ENCODE results near the gene CALML6.
A peak's percentile ranks its signal among the peaks of the same experiment; 100 is the strongest.

The CALML6 gene

GRCh38 chr1:1900883-1901640 is 14.0 kb upstream of the CALML6 start:
- no peaks in the 10 kb centered on the region for H3K36me3 ChIP-seq (ENCODE audit: insufficient read depth, low read length)
- H3K4me1 ChIP-seq (ENCODE audit: control insufficient read depth, insufficient read depth, low read length, unreplicated experiment), result no peaks in the 10 kb centered on the region
- no peak overlapping the region for H3K4me3 ChIP-seq (ENCODE audit: low read depth, low read length)
- no peaks in the 10 kb centered on the region for H3K79me2 ChIP-seq (ENCODE audit: control insufficient read depth, insufficient read depth, low read length, unreplicated experiment)
- H3K27me3 ChIP-seq (ENCODE audit: insufficient read depth, low read length), result no peaks in the 10 kb centered on the region
- no peak overlapping the region for H3K27ac ChIP-seq (ENCODE audit: low read depth, low read length)
- H2AFZ ChIP-seq (ENCODE audit: low read length, unreplicated experiment), result no peak overlapping the region

GRCh38 chr1:1901641-1902294 is 13.3 kb upstream of the CALML6 start:
- Histone ChIP-seq H3K79me2 (ENCODE audit: control insufficient read depth, insufficient read depth, low read length, unreplicated experiment) (no peaks in the 10 kb centered on the region), H3K4me1 (ENCODE audit: control insufficient read depth, insufficient read depth, low read length, unreplicated experiment) (peaks cover 4% of the 10 kb centered on the region), H3K36me3 (ENCODE audit: insufficient read depth, low read length) (no peaks in the 10 kb centered on the region), H2AFZ (ENCODE audit: low read length, unreplicated experiment) (no peak overlapping the region), H3K4me3 (ENCODE audit: low read depth, low read length) (no peak overlapping the region), H3K27me3 (ENCODE audit: insufficient read depth, low read length) (no peaks in the 10 kb centered on the region), H3K27ac (ENCODE audit: low read depth, low read length) (no peak overlapping the region)

GRCh38 chr1:1903224-1903623 is 11.8 kb upstream of the CALML6 start:
- Histone ChIP-seq H3K4me1 (ENCODE audit: control insufficient read depth, insufficient read depth, low read length, unreplicated experiment) (peaks cover 11% of the 10 kb centered on the region), H3K27me3 (ENCODE audit: insufficient read depth, low read length) (no peaks in the 10 kb centered on the region), H2AFZ (ENCODE audit: low read length, unreplicated experiment) (no peak overlapping the region), H3K27ac (ENCODE audit: low read depth, low read length) (no peak overlapping the region), H3K79me2 (ENCODE audit: control insufficient read depth, insufficient read depth, low read length, unreplicated experiment) (no peaks in the 10 kb centered on the region), H3K4me3 (ENCODE audit: low read depth, low read length) (no peak overlapping the region), H3K36me3 (ENCODE audit: insufficient read depth, low read length) (no peaks in the 10 kb centered on the region)

- Histone ChIP-seq H3K27me3 (ENCODE audit: insufficient read depth, low read length) (no peaks in the 10 kb centered on the region), H3K4me3 (ENCODE audit: low read depth, low read length) (no peak overlapping the region), H2AFZ (ENCODE audit: low read length, unreplicated experiment) (no peak overlapping the region), H3K27ac (ENCODE audit: low read depth, low read length) (peak overlapping the region; percentile 32; the same call in 1 of the 2 replicates), H3K36me3 (ENCODE audit: insufficient read depth, low read length) (no peaks in the 10 kb centered on the region), H3K4me1 (ENCODE audit: control insufficient read depth, insufficient read depth, low read length, unreplicated experiment) (peaks cover 11% of the 10 kb centered on the region), H3K79me2 (ENCODE audit: control insufficient read depth, insufficient read depth, low read length, unreplicated experiment) (no peaks in the 10 kb centered on the region)
These were observed 8.6 kb upstream of the CALML6 start for GRCh38 chr1:1906185-1907097.

GRCh38 chr1:1907098-1907736 is 7.8 kb upstream of the CALML6 start:
- H3K79me2 ChIP-seq (ENCODE audit: control insufficient read depth, insufficient read depth, low read length, unreplicated experiment), result no peaks in the 10 kb centered on the region
- H3K4me1 ChIP-seq (ENCODE audit: control insufficient read depth, insufficient read depth, low read length, unreplicated experiment), result peaks cover 11% of the 10 kb centered on the region
- peak overlapping the region; percentile 32; the same call in 1 of the 2 replicates for H3K27ac ChIP-seq (ENCODE audit: low read depth, low read length)
- H2AFZ ChIP-seq (ENCODE audit: low read length, unreplicated experiment), result no peak overlapping the region
- H3K36me3 ChIP-seq (ENCODE audit: insufficient read depth, low read length), result no peaks in the 10 kb centered on the region
- H3K27me3 ChIP-seq (ENCODE audit: insufficient read depth, low read length), result no peaks in the 10 kb centered on the region
- H3K4me3 ChIP-seq (ENCODE audit: low read depth, low read length), result no peak overlapping the region

- no peaks in the 10 kb centered on the region for H3K27me3 ChIP-seq (ENCODE audit: insufficient read depth, low read length)
- no peak overlapping the region for H2AFZ ChIP-seq (ENCODE audit: low read length, unreplicated experiment)
- H3K4me1 ChIP-seq (ENCODE audit: control insufficient read depth, insufficient read depth, low read length, unreplicated experiment), result peaks cover 11% of the 10 kb centered on the region
- H3K36me3 ChIP-seq (ENCODE audit: insufficient read depth, low read length), result no peaks in the 10 kb centered on the region
- no peaks in the 10 kb centered on the region for H3K79me2 ChIP-seq (ENCODE audit: control insufficient read depth, insufficient read depth, low read length, unreplicated experiment)
- no peak overlapping the region for H3K27ac ChIP-seq (ENCODE audit: low read depth, low read length)
- H3K4me3 ChIP-seq (ENCODE audit: low read depth, low read length), result peak overlapping the region; percentile 84
These were observed 6.6 kb upstream of the CALML6 start for GRCh38 chr1:1908506-1908791.

GRCh38 chr1:1910033-1910465 is 5.0 kb upstream of the CALML6 start:
- no peaks in the 10 kb centered on the region for H3K79me2 ChIP-seq (ENCODE audit: control insufficient read depth, insufficient read depth, low read length, unreplicated experiment)
- peak overlapping the region; percentile 79 for H3K4me3 ChIP-seq (ENCODE audit: low read depth, low read length)
- peak overlapping the region; percentile 76 for H2AFZ ChIP-seq (ENCODE audit: low read length, unreplicated experiment)
- H3K4me1 ChIP-seq (ENCODE audit: control insufficient read depth, insufficient read depth, low read length, unreplicated experiment), result peaks cover 11% of the 10 kb centered on the region
- no peaks in the 10 kb centered on the region for H3K36me3 ChIP-seq (ENCODE audit: insufficient read depth, low read length)
- no peak overlapping the region for H3K27ac ChIP-seq (ENCODE audit: low read depth, low read length)
- H3K27me3 ChIP-seq (ENCODE audit: insufficient read depth, low read length), result no peaks in the 10 kb centered on the region

- Histone ChIP-seq H2AFZ (ENCODE audit: low read length, unreplicated experiment) (no peak overlapping the region), H3K79me2 (ENCODE audit: control insufficient read depth, insufficient read depth, low read length, unreplicated experiment) (no peaks in the 10 kb centered on the region), H3K36me3 (ENCODE audit: insufficient read depth, low read length) (no peaks in the 10 kb centered on the region), H3K27me3 (ENCODE audit: insufficient read depth, low read length) (no peaks in the 10 kb centered on the region), H3K4me3 (ENCODE audit: low read depth, low read length) (no peak overlapping the region), H3K27ac (ENCODE audit: low read depth, low read length) (no peak overlapping the region), H3K4me1 (ENCODE audit: control insufficient read depth, insufficient read depth, low read length, unreplicated experiment) (peaks cover 11% of the 10 kb centered on the region)
These were observed 4.3 kb upstream of the CALML6 start for GRCh38 chr1:1910651-1911331.

GRCh38 chr1:1911350-1912041 is 3.6 kb upstream of the CALML6 start:
- Histone ChIP-seq H3K27ac (ENCODE audit: low read depth, low read length) (no peak overlapping the region), H3K4me3 (ENCODE audit: low read depth, low read length) (no peak overlapping the region), H3K79me2 (ENCODE audit: control insufficient read depth, insufficient read depth, low read length, unreplicated experiment) (no peaks in the 10 kb centered on the region), H3K4me1 (ENCODE audit: control insufficient read depth, insufficient read depth, low read length, unreplicated experiment) (peaks cover 10% of the 10 kb centered on the region), H3K27me3 (ENCODE audit: insufficient read depth, low read length) (no peaks in the 10 kb centered on the region), H3K36me3 (ENCODE audit: insufficient read depth, low read length) (no peaks in the 10 kb centered on the region), H2AFZ (ENCODE audit: low read length, unreplicated experiment) (no peak overlapping the region)
